K562 (cell line): Measurements from ENCODE around the gene MKRN3. TPM values are rescaled to one million over a fixed set of nuclear protein-coding genes. Genes with fewer than 3 reads are reported as not detected.

Experiments
- IRF2 ChIP-seq: sonication (generic); formaldehyde crosslinking; IDR thresholded peaks from 2 replicates; pipeline ENCODE4 v1.8.1; 2022; ENCODE audit warnings: mild to moderate bottlenecking, missing genetic modification reagents
- KAT8 ChIP-seq: fragments of 450-650 bp; IDR thresholded peaks from 2 replicates; pipeline ENCODE4 v1.6.1; 2016; ENCODE audit warnings: low read depth, mild to moderate bottlenecking
- NRF1 ChIP-seq, 2 experiments: fragments of 450-650 bp; IDR thresholded peaks in 1 of 2; conservative IDR thresholded peaks in 1 of 2; 2 replicates each; pipeline ENCODE4 v1.6.1; 2014; ENCODE audit warnings: mild to moderate bottlenecking in 2 of 2
- RBFOX2 ChIP-seq: fragments of 200-400 bp; formaldehyde crosslinking; IDR thresholded peaks from 2 replicates; pipeline ENCODE4 v1.6.1; 2017; ENCODE audit warnings: low read depth, mild to moderate bottlenecking, low read length, moderate library complexity
- RHOXF2B ChIP-seq: fragments of 250-450 bp; sonication (Bioruptor Pico); conservative IDR thresholded peaks from 2 replicates; pipeline ENCODE4 v1.5.1; 2021
- SREBF2 ChIP-seq: sonication (generic); formaldehyde crosslinking; IDR thresholded peaks from 2 replicates; pipeline ENCODE4 v1.4.0; 2020; ENCODE audit warnings: mild to moderate bottlenecking, missing genetic modification reagents
- U2AF1 ChIP-seq: fragments of 200-400 bp; formaldehyde crosslinking; optimal IDR thresholded peaks from 2 replicates; pipeline ENCODE3; 2017; ENCODE audit warnings: mild to moderate bottlenecking, low read depth, low read length, moderate library complexity
- ZBTB7A ChIP-seq: IDR thresholded peaks from 2 replicates; pipeline ENCODE4 v1.6.1; 2011; ENCODE audit warnings: low read depth, mild to moderate bottlenecking, low read length, moderate library complexity, borderline replicate concordance; ENCODE audit not compliant: control insufficient read depth
- ZNF174 ChIP-seq: fragments of 250-450 bp; sonication (Bioruptor Pico); IDR thresholded peaks from 2 replicates; pipeline ENCODE4 v1.4.0; 2020; ENCODE audit warnings: mild to moderate bottlenecking
- ZNF584 ChIP-seq: fragments of 200-800 bp; sonication (Bioruptor generic); IDR thresholded peaks from 2 replicates; pipeline ENCODE4 v1.6.1; 2016; ENCODE audit warnings: low read depth, mild to moderate bottlenecking, missing genetic modification characterization, missing compliant biosample characterization
- polyA plus RNA-seq, 8 experiments: library from polyadenylated mRNA; depleted of rRNA in 4 of 8; stranded (reverse) in 5 of 8; unstranded in 3 of 8; fragments of >200 nt; fragmentation: Nextera tagmentation in 2 of 8; fragmentation: Illumina TruSeq in 1 of 8; extraction: Ambion mirVana in 2 of 8; extraction: Trizol in 1 of 8; gene quantifications; 2 replicates each; pipeline versions ENCODE4 v1.2.1 to v1.2.3, GENCODE V29; 2011 to 2014; ENCODE audit warnings: inconsistent platforms in 1 of 8, missing spikeins in 1 of 8
- total RNA-seq, 7 experiments: library from RNA; depleted of rRNA in 6 of 7; stranded (reverse); fragments of >200 nt in 6 of 7; fragmentation: Illumina TruSeq in 2 of 7; extraction: Trizol in 2 of 7; gene quantifications; 2 replicates each; pipeline versions ENCODE4 v1.2.1 to v1.2.3, GENCODE V29; 2011 to 2021; ENCODE audit warnings: low replicate concordance in 1 of 7
- TF ChIP-seq, protein P1 (sequence below): fragments of 450-650 bp; IDR thresholded peaks from 2 replicates; pipeline ENCODE4 v1.7.1; 2018; ENCODE audit warnings: mild to moderate bottlenecking, low read depth; ENCODE audit not compliant: partially characterized antibody
- TF ChIP-seq, protein P2 (sequence below): fragments of 450-650 bp; formaldehyde crosslinking; IDR thresholded peaks from 2 replicates; pipeline ENCODE4 v1.4.0; 2022; ENCODE audit warnings: missing genetic modification characterization
- TF ChIP-seq, protein P3 (sequence below): sonication (generic); IDR thresholded peaks from 2 replicates; pipeline ENCODE4 v1.6.1; 2016
- TF ChIP-seq, protein P4 (sequence below): sonication (generic); formaldehyde crosslinking; IDR thresholded peaks from 2 replicates; pipeline ENCODE4 v1.8.0; 2022; ENCODE audit warnings: mild to moderate bottlenecking, missing genetic modification reagents
- TF ChIP-seq, protein P5 (sequence below), 3 experiments: fragments of 200-800 bp in 1 of 3; sonication (Bioruptor generic) in 1 of 3; sonication (generic) in 1 of 3; formaldehyde crosslinking in 1 of 3; IDR thresholded peaks; 2 replicates each; pipeline versions ENCODE4 v1.6.1 to v1.8.0; 2016 to 2022; ENCODE audit warnings: mild to moderate bottlenecking in 2 of 3, missing compliant biosample characterization in 2 of 3, missing genetic modification characterization in 2 of 3, missing genetic modification reagents in 1 of 3
- TF ChIP-seq, protein P6 (sequence below), 2 experiments: IDR thresholded peaks; 2 replicates each; pipeline ENCODE4 v1.6.1; 2012; ENCODE audit warnings: improper control_type of control experiment in 2 of 2, low read depth in 2 of 2, low read length in 2 of 2, borderline replicate concordance in 1 of 2

MKRN3 gene
- total and polyA plus RNA-seq, 9 of the 15 experiments (the other 6 are each of a cell fraction or from before 2014, with no cell fraction given) = 6.5 to 33.4 (median 25.1) TPM

DNA sequence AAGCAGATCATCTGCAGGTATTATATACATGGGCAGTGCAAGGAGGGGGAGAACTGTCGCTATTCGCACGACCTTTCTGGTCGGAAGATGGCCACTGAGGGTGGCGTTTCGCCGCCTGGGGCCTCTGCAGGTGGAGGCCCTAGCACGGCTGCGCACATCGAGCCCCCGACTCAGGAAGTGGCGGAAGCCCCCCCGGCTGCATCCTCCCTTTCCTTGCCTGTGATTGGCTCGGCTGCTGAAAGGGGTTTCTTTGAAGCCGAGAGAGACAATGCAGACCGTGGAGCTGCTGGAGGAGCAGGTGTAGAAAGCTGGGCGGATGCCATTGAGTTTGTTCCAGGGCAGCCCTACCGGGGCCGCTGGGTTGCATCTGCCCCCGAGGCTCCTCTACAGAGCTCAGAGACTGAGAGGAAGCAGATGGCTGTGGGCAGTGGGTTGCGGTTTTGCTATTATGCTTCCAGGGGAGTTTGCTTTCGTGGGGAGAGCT lies 639 bp downstream of the MKRN3 start (continued):
- TF ChIP-seq IRF2 (CRISPR knock-in tag) = no peak
- TF ChIP-seq U2AF1 = no peak
- TF ChIP-seq RHOXF2B (CRISPR knock-in tag) = no peak
- TF ChIP-seq ZNF174 (CRISPR knock-in tag) = no peak
- TF ChIP-seq, protein P1, sequence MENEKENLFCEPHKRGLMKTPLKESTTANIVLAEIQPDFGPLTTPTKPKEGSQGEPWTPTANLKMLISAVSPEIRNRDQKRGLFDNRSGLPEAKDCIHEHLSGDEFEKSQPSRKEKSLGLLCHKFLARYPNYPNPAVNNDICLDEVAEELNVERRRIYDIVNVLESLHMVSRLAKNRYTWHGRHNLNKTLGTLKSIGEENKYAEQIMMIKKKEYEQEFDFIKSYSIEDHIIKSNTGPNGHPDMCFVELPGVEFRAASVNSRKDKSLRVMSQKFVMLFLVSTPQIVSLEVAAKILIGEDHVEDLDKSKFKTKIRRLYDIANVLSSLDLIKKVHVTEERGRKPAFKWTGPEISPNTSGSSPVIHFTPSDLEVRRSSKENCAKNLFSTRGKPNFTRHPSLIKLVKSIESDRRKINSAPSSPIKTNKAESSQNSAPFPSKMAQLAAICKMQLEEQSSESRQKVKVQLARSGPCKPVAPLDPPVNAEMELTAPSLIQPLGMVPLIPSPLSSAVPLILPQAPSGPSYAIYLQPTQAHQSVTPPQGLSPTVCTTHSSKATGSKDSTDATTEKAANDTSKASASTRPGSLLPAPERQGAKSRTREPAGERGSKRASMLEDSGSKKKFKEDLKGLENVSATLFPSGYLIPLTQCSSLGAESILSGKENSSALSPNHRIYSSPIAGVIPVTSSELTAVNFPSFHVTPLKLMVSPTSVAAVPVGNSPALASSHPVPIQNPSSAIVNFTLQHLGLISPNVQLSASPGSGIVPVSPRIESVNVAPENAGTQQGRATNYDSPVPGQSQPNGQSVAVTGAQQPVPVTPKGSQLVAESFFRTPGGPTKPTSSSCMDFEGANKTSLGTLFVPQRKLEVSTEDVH = no peak
- TF ChIP-seq, protein P2, sequence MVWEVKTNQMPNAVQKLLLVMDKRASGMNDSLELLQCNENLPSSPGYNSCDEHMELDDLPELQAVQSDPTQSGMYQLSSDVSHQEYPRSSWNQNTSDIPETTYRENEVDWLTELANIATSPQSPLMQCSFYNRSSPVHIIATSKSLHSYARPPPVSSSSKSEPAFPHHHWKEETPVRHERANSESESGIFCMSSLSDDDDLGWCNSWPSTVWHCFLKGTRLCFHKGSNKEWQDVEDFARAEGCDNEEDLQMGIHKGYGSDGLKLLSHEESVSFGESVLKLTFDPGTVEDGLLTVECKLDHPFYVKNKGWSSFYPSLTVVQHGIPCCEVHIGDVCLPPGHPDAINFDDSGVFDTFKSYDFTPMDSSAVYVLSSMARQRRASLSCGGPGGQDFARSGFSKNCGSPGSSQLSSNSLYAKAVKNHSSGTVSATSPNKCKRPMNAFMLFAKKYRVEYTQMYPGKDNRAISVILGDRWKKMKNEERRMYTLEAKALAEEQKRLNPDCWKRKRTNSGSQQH = no peak
- TF ChIP-seq ZBTB7A = peak; percentile 53; the same call in 1 of the 2 replicates
- TF ChIP-seq, protein P3, sequence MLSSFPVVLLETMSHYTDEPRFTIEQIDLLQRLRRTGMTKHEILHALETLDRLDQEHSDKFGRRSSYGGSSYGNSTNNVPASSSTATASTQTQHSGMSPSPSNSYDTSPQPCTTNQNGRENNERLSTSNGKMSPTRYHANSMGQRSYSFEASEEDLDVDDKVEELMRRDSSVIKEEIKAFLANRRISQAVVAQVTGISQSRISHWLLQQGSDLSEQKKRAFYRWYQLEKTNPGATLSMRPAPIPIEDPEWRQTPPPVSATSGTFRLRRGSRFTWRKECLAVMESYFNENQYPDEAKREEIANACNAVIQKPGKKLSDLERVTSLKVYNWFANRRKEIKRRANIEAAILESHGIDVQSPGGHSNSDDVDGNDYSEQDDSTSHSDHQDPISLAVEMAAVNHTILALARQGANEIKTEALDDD = no peak
- TF ChIP-seq, protein P4, sequence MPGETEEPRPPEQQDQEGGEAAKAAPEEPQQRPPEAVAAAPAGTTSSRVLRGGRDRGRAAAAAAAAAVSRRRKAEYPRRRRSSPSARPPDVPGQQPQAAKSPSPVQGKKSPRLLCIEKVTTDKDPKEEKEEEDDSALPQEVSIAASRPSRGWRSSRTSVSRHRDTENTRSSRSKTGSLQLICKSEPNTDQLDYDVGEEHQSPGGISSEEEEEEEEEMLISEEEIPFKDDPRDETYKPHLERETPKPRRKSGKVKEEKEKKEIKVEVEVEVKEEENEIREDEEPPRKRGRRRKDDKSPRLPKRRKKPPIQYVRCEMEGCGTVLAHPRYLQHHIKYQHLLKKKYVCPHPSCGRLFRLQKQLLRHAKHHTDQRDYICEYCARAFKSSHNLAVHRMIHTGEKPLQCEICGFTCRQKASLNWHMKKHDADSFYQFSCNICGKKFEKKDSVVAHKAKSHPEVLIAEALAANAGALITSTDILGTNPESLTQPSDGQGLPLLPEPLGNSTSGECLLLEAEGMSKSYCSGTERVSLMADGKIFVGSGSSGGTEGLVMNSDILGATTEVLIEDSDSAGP (CRISPR knock-in tag) = no peak
- TF ChIP-seq NRF1 (conservative IDR thresholded peaks at IDR 0.05 in 1 of 2, IDR thresholded peaks at IDR 0.05 in 1 of 2) = peak; percentile 54 to 60; a peak in 3 of 4 replicates
- TF ChIP-seq, protein P5, sequence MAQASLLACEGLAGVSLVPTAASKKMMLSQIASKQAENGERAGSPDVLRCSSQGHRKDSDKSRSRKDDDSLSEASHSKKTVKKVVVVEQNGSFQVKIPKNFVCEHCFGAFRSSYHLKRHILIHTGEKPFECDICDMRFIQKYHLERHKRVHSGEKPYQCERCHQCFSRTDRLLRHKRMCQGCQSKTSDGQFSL (CRISPR knock-in tag; IDR thresholded peaks at IDR 0.05) = no peak
- TF ChIP-seq, protein P5 (tag; IDR thresholded peaks at IDR 0.05) = no peak
- no peak for TF ChIP-seq SREBF2
- TF ChIP-seq RBFOX2 = peak; percentile 69
- 0 out of 2 replicates have a peak, but pooled peaks have one; percentile 11 for TF ChIP-seq ZNF584 (CRISPR knock-in tag)
- TF ChIP-seq, protein P6, sequence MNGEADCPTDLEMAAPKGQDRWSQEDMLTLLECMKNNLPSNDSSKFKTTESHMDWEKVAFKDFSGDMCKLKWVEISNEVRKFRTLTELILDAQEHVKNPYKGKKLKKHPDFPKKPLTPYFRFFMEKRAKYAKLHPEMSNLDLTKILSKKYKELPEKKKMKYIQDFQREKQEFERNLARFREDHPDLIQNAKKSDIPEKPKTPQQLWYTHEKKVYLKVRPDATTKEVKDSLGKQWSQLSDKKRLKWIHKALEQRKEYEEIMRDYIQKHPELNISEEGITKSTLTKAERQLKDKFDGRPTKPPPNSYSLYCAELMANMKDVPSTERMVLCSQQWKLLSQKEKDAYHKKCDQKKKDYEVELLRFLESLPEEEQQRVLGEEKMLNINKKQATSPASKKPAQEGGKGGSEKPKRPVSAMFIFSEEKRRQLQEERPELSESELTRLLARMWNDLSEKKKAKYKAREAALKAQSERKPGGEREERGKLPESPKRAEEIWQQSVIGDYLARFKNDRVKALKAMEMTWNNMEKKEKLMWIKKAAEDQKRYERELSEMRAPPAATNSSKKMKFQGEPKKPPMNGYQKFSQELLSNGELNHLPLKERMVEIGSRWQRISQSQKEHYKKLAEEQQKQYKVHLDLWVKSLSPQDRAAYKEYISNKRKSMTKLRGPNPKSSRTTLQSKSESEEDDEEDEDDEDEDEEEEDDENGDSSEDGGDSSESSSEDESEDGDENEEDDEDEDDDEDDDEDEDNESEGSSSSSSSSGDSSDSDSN (IDR thresholded peaks at IDR 0.05; ENCODE audit: borderline replicate concordance in 1 of 2, low read depth in 2 of 2, low read length in 2 of 2) = no peak
- no peak for TF ChIP-seq KAT8
